ENCODE measurements around the gene GCGR. TPM values are rescaled to one million over a fixed set of nuclear protein-coding genes. Genes with fewer than 3 reads are reported as not detected.

The GCGR gene
- total RNA-seq (not detected in 2 replicates), polyA plus RNA-seq (not detected in 2 replicates), polyA minus RNA-seq (ENCODE audit: low replicate concordance) (not detected in 2 replicates)
- polyA plus RNA-seq (2012), result not detected in 2 replicates

GRCh38 chr17:81803728-81804558 is at the start of gene GCGR:
Gene GCGR (plus strand): TSS chr17:81804150. CDS start chr17:81809019, 4,869 bp downstream.
- Histone ChIP-seq H3K79me2 (ENCODE audit: control insufficient read depth, insufficient read depth, low read length) (no peaks in the 10 kb centered on the region), H3K4me2 (ENCODE audit: extremely low read depth, insufficient read depth, low read length) (no peak within 1 kb of the TSS), H3K27ac (ENCODE audit: insufficient read depth, low read length) (no peak within 1 kb of the TSS), H3K9me3 (ENCODE audit: control insufficient read depth, insufficient read depth, low read depth, low read length) (no peaks in the 10 kb centered on the region), H3K4me1 (ENCODE audit: control insufficient read depth, extremely low read depth, insufficient read depth, low read length) (no peaks in the 10 kb centered on the region), H3K27me3 (ENCODE audit: control insufficient read depth, insufficient read depth, low read length) (peaks cover 44% of the 10 kb centered on the region), H2AFZ (ENCODE audit: low read length) (no peak within 1 kb of the TSS), H3K36me3 (ENCODE audit: control insufficient read depth, insufficient read depth, low read length) (no peaks in the 10 kb centered on the region), H3K4me3 (replicated peaks in 1 of 4; ENCODE audit: control extremely low read depth in 1 of 4, insufficient read depth in 1 of 4, low read depth in 3 of 4, low read length in 4 of 4) (no peak within 1 kb of the TSS), H4K20me1 (ENCODE audit: control insufficient read depth, extremely low read depth, insufficient read depth, low read length) (no peaks in the 10 kb centered on the region), H3K9ac (ENCODE audit: insufficient read depth, low read length) (no peak within 1 kb of the TSS)
- DNase-seq (ENCODE audit: low read depth in 2 of 2), result no peak
- TF ChIP-seq CTCF (conservative IDR thresholded peaks at IDR 0.05 in 1 of 2, IDR thresholded peaks at IDR 0.05 in 1 of 2; ENCODE audit: low read depth in 1 of 2, low read length in 2 of 2) (no peak), EZH2 (IDR thresholded peaks at IDR 0.05; ENCODE audit: low read length, missing control alignments) (peak; percentile 35)

- Histone ChIP-seq H3K27me3 (ENCODE audit: control insufficient read depth, insufficient read depth, low read length) (no peaks in the 10 kb centered on the region), H3K4me1 (ENCODE audit: control insufficient read depth, extremely low read depth, insufficient read depth, low read length) (no peaks in the 10 kb centered on the region), H3K9ac (ENCODE audit: insufficient read depth, low read length) (no peak overlapping the region), H3K4me2 (ENCODE audit: extremely low read depth, insufficient read depth, low read length) (no peak overlapping the region), H3K4me3 (replicated peaks in 1 of 4; ENCODE audit: control extremely low read depth in 1 of 4, insufficient read depth in 1 of 4, low read depth in 3 of 4, low read length in 4 of 4) (no peak overlapping the region), H3K79me2 (ENCODE audit: control insufficient read depth, insufficient read depth, low read length) (no peaks in the 10 kb centered on the region), H2AFZ (ENCODE audit: low read length) (no peak overlapping the region), H3K36me3 (ENCODE audit: control insufficient read depth, insufficient read depth, low read length) (no peaks in the 10 kb centered on the region), H3K9me3 (ENCODE audit: control insufficient read depth, insufficient read depth, low read depth, low read length) (no peaks in the 10 kb centered on the region), H3K27ac (ENCODE audit: insufficient read depth, low read length) (no peak overlapping the region), H4K20me1 (ENCODE audit: control insufficient read depth, extremely low read depth, insufficient read depth, low read length) (no peaks in the 10 kb centered on the region)
- DNase-seq (ENCODE audit: low read depth in 2 of 2), result no peak
- TF ChIP-seq EZH2 (IDR thresholded peaks at IDR 0.05; ENCODE audit: low read length, missing control alignments) (no peak), CTCF (conservative IDR thresholded peaks at IDR 0.05 in 1 of 2, IDR thresholded peaks at IDR 0.05 in 1 of 2; ENCODE audit: low read depth in 1 of 2, low read length in 2 of 2) (no peak)
Measured at GRCh38 chr17:81792675-81793615, 11.0 kb upstream of the GCGR start.

- Histone ChIP-seq H3K4me1 (ENCODE audit: control insufficient read depth, extremely low read depth, insufficient read depth, low read length) (no peaks in the 10 kb centered on the region), H3K9ac (ENCODE audit: insufficient read depth, low read length) (no peak overlapping the region), H3K79me2 (ENCODE audit: control insufficient read depth, insufficient read depth, low read length) (no peaks in the 10 kb centered on the region), H2AFZ (ENCODE audit: low read length) (no peak overlapping the region), H3K36me3 (ENCODE audit: control insufficient read depth, insufficient read depth, low read length) (no peaks in the 10 kb centered on the region), H3K27ac (ENCODE audit: insufficient read depth, low read length) (no peak overlapping the region), H4K20me1 (ENCODE audit: control insufficient read depth, extremely low read depth, insufficient read depth, low read length) (no peaks in the 10 kb centered on the region), H3K4me3 (replicated peaks in 1 of 4; ENCODE audit: control extremely low read depth in 1 of 4, insufficient read depth in 1 of 4, low read depth in 3 of 4, low read length in 4 of 4) (no peak overlapping the region), H3K4me2 (ENCODE audit: extremely low read depth, insufficient read depth, low read length) (no peak overlapping the region), H3K9me3 (ENCODE audit: control insufficient read depth, insufficient read depth, low read depth, low read length) (no peaks in the 10 kb centered on the region), H3K27me3 (ENCODE audit: control insufficient read depth, insufficient read depth, low read length) (no peaks in the 10 kb centered on the region)
- TF ChIP-seq CTCF (conservative IDR thresholded peaks at IDR 0.05 in 1 of 2, IDR thresholded peaks at IDR 0.05 in 1 of 2; ENCODE audit: low read depth in 1 of 2, low read length in 2 of 2) (no peak), EZH2 (IDR thresholded peaks at IDR 0.05; ENCODE audit: low read length, missing control alignments) (no peak)
- no peak for DNase-seq (ENCODE audit: low read depth in 2 of 2)
Measured at GRCh38 chr17:81794074-81794476, 9.9 kb upstream of the GCGR start.
